HUDEP-2 (cell line): ENCODE data around the gene LIN37.

ENCODE experiments used
- DNase-seq, 76 experiments: peaks; one replicate each; lab custom pipeline; 2025; ENCODE audit not compliant: unreplicated experiment in 76 of 76; lab: John Stamatoyannopoulos, UW

LIN37 gene, protein sequence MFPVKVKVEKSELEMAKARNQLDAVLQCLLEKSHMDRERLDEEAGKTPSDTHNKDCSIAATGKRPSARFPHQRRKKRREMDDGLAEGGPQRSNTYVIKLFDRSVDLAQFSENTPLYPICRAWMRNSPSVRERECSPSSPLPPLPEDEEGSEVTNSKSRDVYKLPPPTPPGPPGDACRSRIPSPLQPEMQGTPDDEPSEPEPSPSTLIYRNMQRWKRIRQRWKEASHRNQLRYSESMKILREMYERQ

DNA sequence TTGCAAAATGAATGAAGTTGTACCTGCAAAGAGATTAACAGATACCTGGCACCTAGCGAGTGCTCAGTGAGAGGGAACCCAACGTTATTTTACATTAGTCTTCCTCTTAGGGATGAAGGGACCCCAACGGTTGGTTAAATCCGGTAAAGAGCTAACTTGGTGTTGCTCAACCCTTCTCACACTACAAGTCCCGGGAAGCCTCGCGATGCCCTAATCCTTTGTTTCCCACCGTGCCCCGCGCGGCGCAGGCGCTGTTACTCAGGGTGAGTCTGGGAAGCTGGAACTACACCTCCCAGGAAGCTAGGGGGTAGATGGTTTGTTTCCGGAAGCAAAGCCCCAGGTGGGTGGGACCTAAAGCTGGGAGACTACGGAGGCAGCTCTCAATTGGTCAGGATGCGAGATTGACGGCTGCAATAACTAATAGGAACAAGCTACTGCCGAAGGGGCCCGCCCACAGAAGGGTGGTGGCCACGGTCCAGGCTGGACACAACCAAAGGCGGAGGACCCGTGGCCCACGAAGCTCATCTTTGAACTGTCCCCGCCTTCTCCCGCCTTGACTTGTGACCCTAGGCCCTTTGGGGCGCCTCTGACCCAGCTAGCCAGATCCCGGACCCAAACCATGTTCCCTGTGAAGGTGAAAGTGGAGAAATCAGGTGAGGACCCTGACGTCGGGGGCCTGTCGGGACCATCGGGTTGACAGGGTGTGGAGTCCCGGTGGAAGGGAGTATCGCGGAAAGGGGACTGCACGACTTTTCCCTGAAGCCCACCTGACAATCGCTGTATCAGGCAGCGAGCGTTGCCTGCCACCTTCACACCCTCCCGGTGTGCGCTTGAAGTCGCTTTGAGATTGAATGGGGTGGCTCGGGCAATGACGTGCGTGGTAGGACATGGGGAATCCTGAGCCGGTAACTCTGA is at the start of gene LIN37:
Gene LIN37, plus strand, starts transcription at position 471 of the 915 bp plus-strand sequence. Its CDS starts 149 bp downstream, at position 620.
- DNase-seq, result peak; percentile 89 to 100 (median 99)

DNA sequence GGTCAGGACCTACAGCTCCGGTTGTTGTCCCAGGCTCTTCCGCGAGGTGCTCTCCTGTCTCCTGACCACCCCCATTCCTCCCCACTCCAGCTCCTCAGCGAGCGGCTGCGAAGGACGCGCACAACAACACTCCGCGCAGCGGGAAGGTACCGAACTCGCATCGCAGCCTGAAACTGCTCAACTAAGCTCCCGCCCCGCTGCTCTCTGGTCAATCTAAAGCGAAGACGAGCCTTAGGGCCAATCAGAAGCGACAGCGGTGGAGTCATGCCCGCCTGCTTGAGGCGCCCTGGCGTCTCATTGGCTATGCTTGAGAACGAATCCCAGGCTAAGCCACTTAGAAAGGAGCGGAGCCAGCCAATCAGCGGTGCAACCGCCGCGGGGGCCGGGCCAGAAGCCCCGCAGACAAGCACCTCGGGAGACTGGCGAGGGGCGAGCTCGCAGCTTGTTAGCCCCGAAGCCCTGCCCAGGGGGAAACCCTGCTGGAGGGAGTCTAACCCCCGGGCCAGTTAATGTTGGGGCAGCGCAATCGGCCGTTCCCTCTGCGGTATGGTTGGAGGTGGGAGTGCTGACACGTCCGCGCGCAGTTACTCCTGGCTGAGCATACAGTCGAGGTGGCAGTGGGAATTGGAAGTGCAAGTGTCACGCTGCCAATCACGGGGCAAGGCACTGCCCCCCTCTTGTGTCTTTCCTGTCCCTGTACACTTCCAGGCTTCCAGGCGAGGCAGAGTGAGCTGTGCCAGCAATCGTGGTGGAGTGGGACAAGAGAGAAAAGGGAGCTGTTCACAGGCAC is 46.0 kb upstream of the LIN37 start:
- DNase-seq, result peak in 75 of 76 experiments; percentile 70 to 98 (median 94)

DNA sequence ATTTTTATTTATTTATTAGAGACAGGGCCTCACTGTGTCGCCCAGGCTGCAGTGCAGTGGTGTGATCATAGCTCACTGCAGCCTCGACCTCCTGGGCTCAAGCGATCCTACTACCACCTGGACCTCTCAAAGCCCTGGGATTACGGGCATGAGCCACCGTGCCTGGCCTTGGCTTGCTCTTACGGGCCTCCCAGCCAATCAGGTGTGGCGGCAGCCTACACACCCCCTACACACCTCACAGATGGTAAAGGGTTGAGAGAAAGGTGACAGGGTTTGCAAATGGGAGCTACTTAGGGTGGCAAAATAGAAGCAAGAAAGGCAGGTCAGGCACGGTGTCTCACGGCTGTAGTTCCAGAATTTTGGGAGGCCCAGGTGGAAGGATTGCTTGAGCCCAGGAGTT is 45.0 kb upstream of the LIN37 start:
- DNase-seq, result no peak

DNA sequence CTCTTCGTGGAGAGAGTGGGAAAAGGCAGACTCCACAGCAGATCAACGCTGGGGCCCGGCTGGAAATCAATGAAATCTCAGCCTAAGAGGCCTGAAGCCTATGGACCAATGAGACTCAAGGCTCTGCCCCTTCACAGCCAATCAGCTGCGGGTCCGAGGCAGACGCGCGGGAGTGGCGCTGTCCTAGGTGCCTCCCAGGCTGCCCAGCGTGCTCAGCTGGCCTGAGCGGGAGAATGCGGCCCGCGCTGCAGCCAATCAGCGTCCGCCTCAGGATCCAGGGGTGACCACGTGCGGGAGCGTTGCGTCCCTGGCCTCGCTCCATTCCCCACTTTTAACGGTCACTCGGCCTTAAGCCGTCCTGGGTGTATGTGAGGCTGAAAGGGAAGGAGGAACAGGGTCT is 44.2 kb upstream of the LIN37 start, which contains the start of gene ZBTB32:
Gene ZBTB32, plus strand, starts transcription at position 341 of the 400 bp plus-strand sequence. CDS start 10,069 bp downstream, outside the sequence.
- DNase-seq, result peak in 71 of 76 experiments; percentile 21 to 88 (median 67)

DNA sequence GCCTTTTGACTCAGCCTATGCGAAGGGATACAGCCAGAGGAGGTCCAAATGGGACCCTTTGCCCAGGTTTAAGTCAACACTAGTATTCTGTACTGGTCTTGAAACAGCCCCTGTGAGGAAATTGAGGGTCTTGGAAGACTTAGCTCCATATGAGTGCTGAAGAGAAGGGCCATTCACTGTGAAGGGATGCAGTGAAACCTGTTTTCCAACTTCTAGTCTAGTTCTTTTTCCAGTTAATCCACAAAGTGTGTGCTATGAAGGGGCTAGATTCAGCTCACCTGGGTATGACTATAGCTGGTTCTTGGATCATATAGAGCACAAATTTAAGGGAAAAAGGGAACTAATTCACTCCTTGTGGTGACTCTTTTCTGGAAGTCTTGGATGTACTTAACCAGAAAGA is 40.0 kb upstream of the LIN37 start:
- DNase-seq, result no peak

DNA sequence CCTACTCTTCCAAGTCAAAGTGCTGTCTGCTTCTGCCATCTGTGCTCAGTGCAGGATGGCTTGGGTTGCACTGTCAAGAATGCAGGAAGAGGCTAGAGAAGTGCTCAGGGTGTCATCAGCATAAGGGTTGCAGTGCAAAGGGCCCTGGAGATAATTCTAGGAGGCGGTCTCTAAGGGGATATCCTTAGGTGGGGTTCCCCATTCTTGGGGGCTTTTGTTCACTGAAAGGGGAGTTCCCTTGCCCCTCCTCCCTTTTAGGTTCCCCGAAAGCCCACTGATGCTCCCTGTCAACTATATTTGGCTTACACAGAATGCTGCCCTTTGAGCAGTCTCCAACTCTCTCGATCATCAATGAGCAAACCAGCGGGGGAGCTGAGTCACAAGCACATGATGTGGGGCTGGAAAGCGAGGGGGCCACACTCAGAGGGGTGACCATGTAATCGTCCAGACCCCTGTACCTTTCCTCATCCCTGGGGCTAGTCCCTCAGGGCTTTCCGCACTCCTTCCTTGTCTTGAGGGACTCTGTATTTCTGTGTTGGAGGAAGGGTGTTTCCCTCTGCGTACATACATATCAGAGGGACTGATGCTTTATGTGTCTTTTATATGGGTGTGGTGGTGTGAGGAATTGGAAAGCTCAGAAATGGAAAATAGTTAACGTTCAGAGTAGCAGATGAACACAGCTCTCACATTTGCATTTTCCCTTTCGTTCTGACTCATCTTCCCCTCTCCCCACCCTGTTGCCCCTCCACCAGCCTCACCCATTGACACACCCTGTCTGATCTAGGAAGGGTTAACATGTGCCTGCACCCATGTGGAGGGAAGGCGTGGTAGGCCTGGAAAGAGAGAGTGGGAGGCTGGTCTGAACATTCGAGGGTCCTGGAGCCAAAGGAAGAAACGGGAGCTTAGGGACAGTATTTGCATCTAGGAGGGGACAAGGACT is 37.3 kb upstream of the LIN37 start:
- peak in 4 of 76 experiments; percentile 7 to 23 (median 15) for DNase-seq

DNA sequence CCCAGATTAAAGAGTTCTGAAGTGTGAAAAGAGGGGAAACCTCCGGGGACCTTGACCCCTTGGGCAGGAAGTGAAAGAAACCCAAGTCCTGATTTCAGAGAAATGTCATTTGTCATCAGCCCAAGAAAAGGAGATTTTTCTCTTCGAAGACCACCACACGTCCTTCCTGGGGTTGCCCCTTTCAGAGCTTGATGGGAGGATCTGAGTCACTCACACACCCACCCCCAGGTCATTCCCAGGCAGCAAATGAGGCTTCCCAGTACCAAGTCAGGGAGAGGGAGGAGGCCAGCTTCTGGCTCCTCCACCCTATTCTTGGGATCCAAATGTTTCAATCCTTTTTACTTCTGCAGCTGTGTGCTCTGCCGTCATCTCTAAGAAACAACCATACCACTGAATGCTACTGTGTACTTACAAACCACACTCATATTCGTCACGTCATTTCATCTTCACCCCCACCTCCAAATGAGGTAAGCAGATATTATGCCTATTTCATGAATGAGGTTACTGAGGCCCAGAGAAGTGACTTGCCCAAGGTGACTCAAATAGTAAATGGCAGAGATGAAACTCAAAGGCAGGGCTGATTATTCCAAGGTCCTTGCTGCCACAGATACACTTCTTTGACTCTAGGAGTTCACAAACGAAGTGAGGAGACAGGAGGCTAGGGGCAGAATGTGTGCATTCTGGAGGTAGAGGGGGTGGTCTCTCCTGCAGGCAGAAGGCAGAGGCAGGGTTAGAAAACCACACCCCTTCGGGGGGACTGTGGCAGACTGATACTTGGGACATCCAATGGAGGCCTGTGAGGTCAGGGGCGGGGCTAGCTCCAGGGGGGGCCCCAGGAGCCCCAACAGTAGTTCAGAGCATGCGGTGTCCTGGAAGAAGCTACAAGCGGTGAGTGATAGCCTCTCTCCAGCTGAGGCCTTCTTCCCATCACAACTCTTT is 35.5 kb upstream of the LIN37 start:
- DNase-seq, result no peak

DNA sequence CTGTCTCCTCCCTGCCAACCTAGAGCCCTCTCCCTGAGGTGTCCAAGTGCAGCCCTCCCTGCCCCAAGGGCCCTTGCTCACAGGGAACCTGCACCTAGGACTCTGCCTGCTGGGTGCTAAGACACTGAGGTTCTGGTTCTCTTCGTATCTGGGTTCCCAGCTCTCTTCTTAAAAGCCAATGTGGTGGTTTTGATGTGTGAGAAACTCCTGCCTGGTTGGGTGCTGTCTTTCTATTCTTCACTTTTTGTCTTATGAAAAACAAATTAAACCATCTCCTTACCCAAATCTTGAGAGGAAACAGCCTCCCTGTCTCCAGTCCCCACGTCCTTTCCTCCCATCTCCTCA is 34.9 kb upstream of the LIN37 start:
- DNase-seq, result no peak

DNA sequence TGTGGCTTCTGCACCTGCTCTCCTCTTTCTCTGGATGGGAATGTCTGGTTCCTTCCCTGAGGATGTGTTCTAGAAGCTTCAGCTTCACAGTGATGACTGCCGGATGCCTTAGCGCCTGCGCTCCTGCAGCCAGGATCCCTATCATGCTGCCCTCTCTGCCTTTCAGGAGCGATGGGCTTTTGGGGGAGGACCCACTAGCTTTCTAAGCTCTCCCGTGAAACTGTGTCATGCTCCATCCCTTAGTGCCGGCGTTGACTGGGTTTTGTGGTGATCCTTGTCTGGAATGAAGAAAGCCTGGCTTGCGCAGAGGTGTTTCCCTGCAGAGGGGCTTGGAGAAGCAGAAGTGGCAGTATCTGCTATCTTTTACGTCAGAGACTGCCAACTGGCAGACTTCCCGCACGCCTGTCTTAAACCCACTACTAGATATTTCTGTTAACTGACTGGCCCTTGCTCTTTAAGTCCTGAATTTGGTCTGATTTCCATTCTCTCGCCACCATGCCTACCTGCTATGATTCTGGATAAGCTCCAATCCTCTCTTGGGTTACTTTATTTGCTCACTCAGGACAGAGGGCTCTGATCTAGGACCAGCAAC is 34.4 kb upstream of the LIN37 start:
- DNase-seq, result peak in 35 of 76 experiments; percentile 9 to 56 (median 29)

DNA sequence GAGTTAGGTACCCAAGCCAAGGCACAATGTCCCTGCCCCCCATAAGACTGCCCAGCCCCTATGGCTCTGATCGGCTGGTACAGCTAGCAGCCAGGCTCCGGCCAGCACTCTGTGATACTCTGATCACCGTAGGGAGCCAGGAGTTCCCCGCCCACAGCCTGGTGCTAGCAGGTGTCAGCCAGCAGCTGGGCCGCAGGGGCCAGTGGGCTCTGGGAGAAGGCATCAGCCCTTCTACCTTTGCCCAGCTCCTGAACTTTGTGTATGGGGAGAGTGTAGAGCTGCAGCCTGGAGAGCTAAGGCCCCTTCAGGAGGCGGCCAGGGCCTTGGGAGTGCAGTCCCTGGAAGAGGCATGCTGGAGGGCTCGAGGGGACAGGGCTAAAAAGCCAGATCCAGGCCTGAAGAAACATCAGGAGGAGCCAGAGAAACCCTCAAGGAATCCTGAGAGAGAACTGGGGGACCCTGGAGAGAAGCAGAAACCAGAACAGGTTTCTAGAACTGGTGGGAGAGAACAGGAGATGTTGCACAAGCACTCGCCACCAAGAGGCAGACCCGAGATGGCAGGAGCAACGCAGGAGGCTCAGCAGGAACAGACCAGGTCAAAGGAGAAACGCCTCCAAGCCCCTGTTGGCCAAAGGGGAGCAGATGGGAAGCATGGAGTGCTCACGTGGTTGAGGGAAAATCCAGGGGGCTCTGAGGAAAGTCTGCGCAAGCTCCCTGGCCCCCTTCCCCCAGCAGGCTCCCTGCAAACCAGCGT is 33.6 kb upstream of the LIN37 start:
- DNase-seq, result peak in 20 of 76 experiments; percentile 11 to 33 (median 22)

DNA sequence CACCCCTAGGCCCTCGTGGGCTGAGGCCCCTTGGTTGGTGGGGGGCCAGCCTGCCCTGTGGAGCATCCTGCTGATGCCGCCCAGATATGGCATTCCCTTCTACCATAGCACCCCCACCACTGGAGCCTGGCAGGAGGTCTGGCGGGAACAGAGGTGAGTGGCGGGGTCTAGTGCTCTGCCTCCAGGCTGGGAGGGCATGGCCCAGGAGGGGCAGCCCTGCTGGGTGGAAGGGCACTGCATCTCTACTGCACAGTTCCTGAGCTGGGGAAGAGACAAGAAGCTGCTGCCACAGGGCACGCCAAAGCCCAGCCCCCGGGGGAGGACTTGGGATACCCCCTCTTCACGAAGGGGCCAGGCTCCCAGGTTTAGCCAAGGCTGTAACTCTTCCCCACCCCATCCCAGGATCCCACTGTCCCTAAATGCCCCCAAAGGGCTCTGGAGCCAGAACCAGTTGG is 33.0 kb upstream of the LIN37 start:
- no peak for DNase-seq

DNA sequence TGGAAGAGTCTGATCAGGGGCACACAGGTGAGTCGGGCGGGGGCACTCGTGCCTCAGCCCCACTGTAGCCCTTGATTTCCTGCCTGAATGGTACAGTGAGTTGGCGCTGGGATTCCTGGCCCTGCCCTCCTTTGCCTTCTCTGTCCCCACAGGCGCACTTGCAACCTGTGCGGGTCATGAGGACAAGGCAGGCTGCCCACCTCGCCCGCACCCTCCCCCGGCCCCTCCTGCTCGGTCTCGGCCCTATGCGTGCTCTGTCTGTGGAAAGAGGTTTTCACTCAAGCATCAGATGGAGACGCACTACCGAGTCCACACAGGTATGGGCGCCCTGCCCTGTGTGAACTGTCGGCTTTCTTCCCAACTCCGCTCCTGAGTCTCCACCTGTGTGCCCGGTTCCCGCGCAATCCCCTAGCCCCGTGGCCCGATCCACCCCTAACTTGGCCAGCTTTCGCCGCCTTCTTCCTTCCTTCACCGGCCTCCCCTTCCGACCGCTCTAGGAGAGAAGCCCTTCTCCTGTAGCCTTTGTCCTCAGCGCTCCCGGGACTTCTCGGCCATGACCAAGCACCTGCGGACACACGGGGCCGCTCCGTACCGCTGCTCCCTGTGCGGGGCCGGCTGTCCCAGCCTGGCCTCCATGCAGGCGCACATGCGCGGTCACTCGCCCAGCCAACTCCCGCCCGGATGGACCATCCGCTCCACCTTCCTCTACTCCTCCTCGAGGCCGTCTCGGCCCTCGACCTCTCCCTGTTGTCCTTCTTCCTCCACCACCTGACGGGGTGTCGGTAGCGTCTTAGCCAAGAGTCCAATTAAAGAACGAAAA is 32.2 kb upstream of the LIN37 start:
- DNase-seq, result peak in 9 of 76 experiments; percentile 45 to 73 (median 65)

DNA sequence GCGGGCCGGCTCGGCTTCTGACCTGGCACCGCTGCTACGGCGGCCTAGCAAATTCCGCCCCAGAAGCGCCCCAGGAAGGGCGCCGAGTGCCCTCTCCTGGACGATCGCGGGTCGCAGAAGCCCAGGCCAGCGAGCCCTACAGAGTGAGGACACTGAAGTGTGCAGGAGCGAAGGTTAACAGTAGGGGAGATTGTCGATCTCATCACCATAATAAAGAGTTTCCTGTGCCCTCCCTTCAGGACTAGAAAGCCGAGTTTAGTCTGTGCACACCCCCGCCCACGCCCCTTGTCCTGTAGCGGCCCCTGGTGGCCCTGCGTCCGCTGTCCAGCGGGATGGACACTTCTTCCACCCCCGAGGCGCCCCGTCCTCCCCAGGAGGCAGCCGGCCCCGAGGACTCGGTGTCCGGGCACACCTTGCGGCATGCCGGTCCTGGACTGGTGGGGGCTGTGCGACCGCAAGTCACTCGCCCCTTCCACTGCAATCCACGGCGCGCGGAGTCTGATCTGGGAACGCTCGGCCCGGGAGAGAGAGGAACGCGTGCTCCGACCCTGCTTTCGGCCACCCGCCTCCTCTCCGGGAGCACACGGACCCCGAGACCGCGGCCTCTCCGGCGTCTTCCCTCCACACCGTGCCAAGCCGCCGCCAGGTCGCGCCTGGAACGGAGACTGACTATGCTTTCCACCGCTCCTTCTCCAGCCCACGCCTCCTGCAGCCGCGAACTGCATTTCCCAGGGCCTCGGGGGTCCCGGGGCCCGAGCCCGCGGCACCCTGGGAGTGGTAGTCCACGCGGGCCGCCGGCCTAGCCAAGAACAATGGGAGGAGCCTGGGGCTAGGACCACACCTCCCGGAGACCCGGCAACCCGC is 31.3 kb upstream of the LIN37 start:
- peak in 75 of 76 experiments; percentile 52 to 98 (median 96) for DNase-seq

DNA sequence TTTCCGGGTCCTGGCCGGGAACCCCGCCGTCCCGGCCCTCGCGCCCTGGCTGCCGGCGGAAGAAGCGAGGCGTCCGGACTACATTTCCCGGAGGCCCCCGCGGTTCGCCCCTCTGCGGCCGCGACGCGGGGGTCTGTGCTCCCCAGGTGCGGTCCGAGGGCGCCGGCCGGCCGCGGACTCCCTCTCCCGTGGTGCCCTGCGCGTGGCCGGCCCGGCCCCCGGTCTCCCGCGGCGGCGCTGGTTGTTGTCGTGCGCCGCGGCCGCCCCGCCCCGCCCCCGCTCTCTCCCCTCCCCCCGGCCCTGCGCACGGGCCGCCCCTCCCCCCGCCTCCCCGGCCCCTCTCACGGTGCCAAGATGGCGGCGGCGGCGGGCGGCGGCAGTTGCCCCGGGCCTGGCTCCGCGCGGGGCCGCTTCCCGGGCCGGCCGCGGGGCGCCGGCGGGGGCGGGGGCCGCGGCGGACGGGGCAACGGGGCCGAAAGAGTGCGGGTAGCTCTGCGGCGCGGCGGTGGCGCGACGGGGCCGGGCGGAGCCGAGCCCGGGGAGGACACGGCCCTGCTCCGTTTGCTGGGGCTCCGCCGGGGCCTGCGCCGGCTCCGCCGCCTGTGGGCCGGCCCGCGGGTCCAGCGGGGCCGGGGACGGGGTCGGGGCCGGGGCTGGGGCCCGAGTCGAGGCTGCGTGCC is 30.6 kb upstream of the LIN37 start, which contains the start of gene KMT2B:
Gene KMT2B, plus strand, starts transcription at position 339 of the 680 bp plus-strand sequence. Its CDS starts 16 bp downstream, at position 355.
- DNase-seq, result peak in 13 of 76 experiments; percentile 78 to 98 (median 94)
